Measurements from ENCODE around the gene ZNF12. TPM values are rescaled to one million over a fixed set of nuclear protein-coding genes. Genes with fewer than 3 reads are reported as not detected.
A peak's percentile ranks its signal among the peaks of the same experiment; 100 is the strongest.

Gene ZNF12
- total and polyA plus RNA-seq, 2 donors (not counting 1 experiment from before 2014, with no cell fraction given): 6.3 to 41.3 TPM

DNA sequence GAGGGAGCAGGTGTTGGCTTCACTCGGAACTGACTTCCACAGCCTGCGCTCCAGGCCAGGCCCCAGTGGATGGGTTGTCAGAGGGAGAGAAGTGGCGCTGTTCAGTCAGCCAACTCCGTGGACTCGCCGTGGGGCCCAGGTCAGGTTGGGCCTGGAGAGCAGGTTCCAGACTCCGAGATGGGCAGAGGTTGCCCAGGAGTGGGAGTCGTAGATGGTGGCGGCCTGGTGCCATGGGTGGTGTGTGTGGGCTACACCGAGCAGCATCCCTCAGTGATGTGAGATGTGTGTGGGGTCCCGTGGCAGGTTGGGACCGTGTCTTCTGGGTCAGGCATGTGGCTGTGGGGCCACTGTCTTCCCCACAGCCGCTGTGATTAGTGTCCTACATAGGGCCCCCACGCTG, 59.2 kb downstream of the ZNF12 start:
- H3K4me3 Mint-ChIP-seq: no peak overlapping the region
- Histone ChIP-seq H3K4me1 (ENCODE audit: control insufficient read depth in 2 of 2, insufficient read depth in 2 of 2, low read length in 2 of 2) (no peaks in the 10 kb centered on the region), H3K36me3 (replicated peaks in 1 of 2; ENCODE audit: control extremely low read depth in 1 of 2, control insufficient read depth in 1 of 2, extremely low read depth in 1 of 2, insufficient read depth in 2 of 2, low read length in 1 of 2) (peaks cover 1 to 74% of the 10 kb centered on the region in 2 experiments), H3K79me2 (ENCODE audit: control insufficient read depth, insufficient read depth, low read length) (peaks cover 18% of the 10 kb centered on the region), H3K27me3 (replicated peaks in 1 of 4; ENCODE audit: control extremely low read depth in 1 of 4, control insufficient read depth in 3 of 4, insufficient read depth in 4 of 4, low read length in 3 of 4) (no peaks in the 10 kb centered on the region), H3K9ac (ENCODE audit: low read length) (no peak overlapping the region), H3K4me3 (ENCODE audit: control extremely low read depth in 1 of 5, extremely low read depth in 1 of 5, insufficient read depth in 1 of 5, low read depth in 2 of 5, low read length in 4 of 5) (no peak overlapping the region), H3K27ac (ENCODE audit: low read length in 2 of 2) (no peak overlapping the region), H3K4me2 (replicated peaks; ENCODE audit: low read depth, low read length, poor library complexity, severe bottlenecking) (no peak overlapping the region), H4K20me1 (ENCODE audit: control insufficient read depth, insufficient read depth, low read length, poor library complexity, severe bottlenecking) (peaks cover 63% of the 10 kb centered on the region), H2AFZ (ENCODE audit: insufficient read depth, low read depth, low read length, poor library complexity, severe bottlenecking) (no peak overlapping the region), H3K9me3 (ENCODE audit: control extremely low read depth in 1 of 3, control insufficient read depth in 2 of 3, insufficient read depth in 1 of 3, low read length in 2 of 3) (peaks cover 0 to 22% (median 0%) of the 10 kb centered on the region in 3 donors)
- ChIA-PET CTCF (no interaction called here), POLR2A (no interaction called here)
- H3K4me1 Mint-ChIP-seq: no peaks in the 10 kb centered on the region
- TF ChIP-seq, protein P1, sequence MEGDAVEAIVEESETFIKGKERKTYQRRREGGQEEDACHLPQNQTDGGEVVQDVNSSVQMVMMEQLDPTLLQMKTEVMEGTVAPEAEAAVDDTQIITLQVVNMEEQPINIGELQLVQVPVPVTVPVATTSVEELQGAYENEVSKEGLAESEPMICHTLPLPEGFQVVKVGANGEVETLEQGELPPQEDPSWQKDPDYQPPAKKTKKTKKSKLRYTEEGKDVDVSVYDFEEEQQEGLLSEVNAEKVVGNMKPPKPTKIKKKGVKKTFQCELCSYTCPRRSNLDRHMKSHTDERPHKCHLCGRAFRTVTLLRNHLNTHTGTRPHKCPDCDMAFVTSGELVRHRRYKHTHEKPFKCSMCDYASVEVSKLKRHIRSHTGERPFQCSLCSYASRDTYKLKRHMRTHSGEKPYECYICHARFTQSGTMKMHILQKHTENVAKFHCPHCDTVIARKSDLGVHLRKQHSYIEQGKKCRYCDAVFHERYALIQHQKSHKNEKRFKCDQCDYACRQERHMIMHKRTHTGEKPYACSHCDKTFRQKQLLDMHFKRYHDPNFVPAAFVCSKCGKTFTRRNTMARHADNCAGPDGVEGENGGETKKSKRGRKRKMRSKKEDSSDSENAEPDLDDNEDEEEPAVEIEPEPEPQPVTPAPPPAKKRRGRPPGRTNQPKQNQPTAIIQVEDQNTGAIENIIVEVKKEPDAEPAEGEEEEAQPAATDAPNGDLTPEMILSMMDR (IDR thresholded peaks at IDR 0.05): no peak
- TF ChIP-seq EZH2 (IDR thresholded peaks at IDR 0.05; ENCODE audit: borderline replicate concordance, insufficient read depth, low read depth, low read length, poor library complexity, severe bottlenecking): no peak
- over 99% methylated on average over 14 of the region's 14 CpGs for WGBS (ENCODE audit: insufficient coverage)
- intact Hi-C loops (cut with micrococcal nuclease): no loop called here
- DNase-seq: no peak
- ATAC-seq (ENCODE audit: low read depth): no peak
- no peak overlapping the region for H3K27ac Mint-ChIP-seq
- H3K9me3 Mint-ChIP-seq (ENCODE audit: insufficient read depth): no peaks in the 10 kb centered on the region
- H3K27me3 Mint-ChIP-seq: no peaks in the 10 kb centered on the region

DNA sequence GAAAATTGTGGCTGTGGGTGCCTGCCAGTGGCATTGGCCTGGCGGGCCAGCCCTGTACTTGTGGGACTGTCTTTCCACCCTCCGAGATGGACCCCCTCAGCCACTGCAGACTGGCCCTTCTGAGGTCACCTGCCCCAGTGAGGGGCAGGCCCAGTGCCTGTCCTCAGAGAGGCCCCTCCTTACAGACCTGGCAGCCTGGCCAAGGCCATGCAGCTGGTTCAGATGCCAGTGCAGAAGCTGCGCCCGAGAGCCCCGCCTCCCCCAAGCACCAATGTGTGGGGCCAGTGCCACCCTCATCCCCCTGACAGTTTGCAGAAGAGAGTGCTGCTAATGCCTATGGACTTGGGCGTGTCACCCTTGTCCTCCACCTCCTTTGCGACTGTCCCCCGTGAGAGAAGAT, 59.7 kb downstream of the ZNF12 start:
- CTCF ChIA-PET: no interaction called here
- POLR2A ChIA-PET: no interaction called here
- Histone ChIP-seq H3K27me3 (replicated peaks in 1 of 4; ENCODE audit: control extremely low read depth in 1 of 4, control insufficient read depth in 3 of 4, insufficient read depth in 4 of 4, low read length in 3 of 4) (no peaks in the 10 kb centered on the region), H3K9ac (ENCODE audit: low read length) (no peak overlapping the region), H3K79me2 (ENCODE audit: control insufficient read depth, insufficient read depth, low read length) (peaks cover 19% of the 10 kb centered on the region), H4K20me1 (ENCODE audit: control insufficient read depth, insufficient read depth, low read length, poor library complexity, severe bottlenecking) (peaks cover 65% of the 10 kb centered on the region), H3K4me3 (ENCODE audit: control extremely low read depth in 1 of 5, extremely low read depth in 1 of 5, insufficient read depth in 1 of 5, low read depth in 2 of 5, low read length in 4 of 5) (no peak overlapping the region), H2AFZ (ENCODE audit: insufficient read depth, low read depth, low read length, poor library complexity, severe bottlenecking) (no peak overlapping the region), H3K4me1 (ENCODE audit: control insufficient read depth in 2 of 2, insufficient read depth in 2 of 2, low read length in 2 of 2) (no peaks in the 10 kb centered on the region), H3K36me3 (replicated peaks in 1 of 2; ENCODE audit: control extremely low read depth in 1 of 2, control insufficient read depth in 1 of 2, extremely low read depth in 1 of 2, insufficient read depth in 2 of 2, low read length in 1 of 2) (peaks cover 1 to 75% of the 10 kb centered on the region in 2 experiments), H3K4me2 (replicated peaks; ENCODE audit: low read depth, low read length, poor library complexity, severe bottlenecking) (no peak overlapping the region), H3K27ac (ENCODE audit: low read length in 2 of 2) (no peak overlapping the region), H3K9me3 (ENCODE audit: control extremely low read depth in 1 of 3, control insufficient read depth in 2 of 3, insufficient read depth in 1 of 3, low read length in 2 of 3) (peaks cover 0 to 18% (median 0%) of the 10 kb centered on the region in 3 donors)
- ATAC-seq (ENCODE audit: low read depth): no peak
- H3K27me3 Mint-ChIP-seq: no peaks in the 10 kb centered on the region
- intact Hi-C loops (cut with micrococcal nuclease): no loop called here
- H3K4me3 Mint-ChIP-seq: no peak overlapping the region
- no peaks in the 10 kb centered on the region for H3K9me3 Mint-ChIP-seq (ENCODE audit: insufficient read depth)
- no peak for DNase-seq
- H3K4me1 Mint-ChIP-seq: no peaks in the 10 kb centered on the region
- 97% methylated on average over 8 of the region's 8 CpGs for WGBS (ENCODE audit: insufficient coverage)
- TF ChIP-seq EZH2 (IDR thresholded peaks at IDR 0.05; ENCODE audit: borderline replicate concordance, insufficient read depth, low read depth, low read length, poor library complexity, severe bottlenecking): no peak
- TF ChIP-seq, protein P1 (IDR thresholded peaks at IDR 0.05): no peak
- H3K27ac Mint-ChIP-seq: peak overlapping the region; percentile 53

Measured in B cell (primary cell).